ENCODE results near the gene KCNK7.

The KCNK7 gene

GRCh38 chr11:65588199-65589054, 7.2 kb downstream of the KCNK7 start:
- Histone ChIP-seq H3K36me3 (ENCODE audit: control insufficient read depth, insufficient read depth, low read length) (peaks cover 11% of the 10 kb centered on the region), H3K27me3 (ENCODE audit: control insufficient read depth, insufficient read depth, low read length) (no peaks in the 10 kb centered on the region), H3K4me3 (ENCODE audit: low read length) (no peak overlapping the region), H3K9ac (ENCODE audit: low read length) (no peak overlapping the region), H3K9me3 (ENCODE audit: control insufficient read depth, low read length) (no peaks in the 10 kb centered on the region), H3K4me1 (ENCODE audit: control insufficient read depth, insufficient read depth, low read length) (peaks cover 38% of the 10 kb centered on the region)

GRCh38 chr11:65586676-65587075, 8.9 kb downstream of the KCNK7 start:
- Histone ChIP-seq H3K4me1 (ENCODE audit: control insufficient read depth, insufficient read depth, low read length) (peaks cover 25% of the 10 kb centered on the region), H3K9ac (ENCODE audit: low read length) (no peak overlapping the region), H3K27me3 (ENCODE audit: control insufficient read depth, insufficient read depth, low read length) (no peaks in the 10 kb centered on the region), H3K9me3 (ENCODE audit: control insufficient read depth, low read length) (no peaks in the 10 kb centered on the region), H3K4me3 (ENCODE audit: low read length) (no peak overlapping the region), H3K36me3 (ENCODE audit: control insufficient read depth, insufficient read depth, low read length) (peaks cover 11% of the 10 kb centered on the region)

- Histone ChIP-seq H3K9ac (ENCODE audit: low read length) (no peak overlapping the region), H3K4me1 (ENCODE audit: control insufficient read depth, insufficient read depth, low read length) (peaks cover 21% of the 10 kb centered on the region), H3K9me3 (ENCODE audit: control insufficient read depth, low read length) (no peaks in the 10 kb centered on the region), H3K27me3 (ENCODE audit: control insufficient read depth, insufficient read depth, low read length) (no peaks in the 10 kb centered on the region), H3K36me3 (ENCODE audit: control insufficient read depth, insufficient read depth, low read length) (peaks cover 13% of the 10 kb centered on the region), H3K4me3 (ENCODE audit: low read length) (no peak overlapping the region)
These were observed 9.4 kb downstream of the KCNK7 start for GRCh38 chr11:65586247-65586630.

GRCh38 chr11:65585396-65586246, 10.0 kb downstream of the KCNK7 start:
- Histone ChIP-seq H3K9ac (ENCODE audit: low read length) (no peak overlapping the region), H3K36me3 (ENCODE audit: control insufficient read depth, insufficient read depth, low read length) (peaks cover 19% of the 10 kb centered on the region), H3K9me3 (ENCODE audit: control insufficient read depth, low read length) (no peaks in the 10 kb centered on the region), H3K27me3 (ENCODE audit: control insufficient read depth, insufficient read depth, low read length) (no peaks in the 10 kb centered on the region), H3K4me1 (ENCODE audit: control insufficient read depth, insufficient read depth, low read length) (peaks cover 23% of the 10 kb centered on the region), H3K4me3 (ENCODE audit: low read length) (no peak overlapping the region)

GRCh38 chr11:65584723-65585171, 10.9 kb downstream of the KCNK7 start:
- peaks cover 27% of the 10 kb centered on the region for H3K4me1 ChIP-seq (ENCODE audit: control insufficient read depth, insufficient read depth, low read length)
- no peak overlapping the region for H3K4me3 ChIP-seq (ENCODE audit: low read length)
- H3K9ac ChIP-seq (ENCODE audit: low read length), result no peak overlapping the region
- no peaks in the 10 kb centered on the region for H3K27me3 ChIP-seq (ENCODE audit: control insufficient read depth, insufficient read depth, low read length)
- H3K9me3 ChIP-seq (ENCODE audit: control insufficient read depth, low read length), result no peaks in the 10 kb centered on the region
- peaks cover 18% of the 10 kb centered on the region for H3K36me3 ChIP-seq (ENCODE audit: control insufficient read depth, insufficient read depth, low read length)

- no peaks in the 10 kb centered on the region for H3K27me3 ChIP-seq (ENCODE audit: control insufficient read depth, insufficient read depth, low read length)
- H3K9ac ChIP-seq (ENCODE audit: low read length), result no peak overlapping the region
- no peak overlapping the region for H3K4me3 ChIP-seq (ENCODE audit: low read length)
- no peaks in the 10 kb centered on the region for H3K9me3 ChIP-seq (ENCODE audit: control insufficient read depth, low read length)
- peaks cover 18% of the 10 kb centered on the region for H3K36me3 ChIP-seq (ENCODE audit: control insufficient read depth, insufficient read depth, low read length)
- H3K4me1 ChIP-seq (ENCODE audit: control insufficient read depth, insufficient read depth, low read length), result peaks cover 28% of the 10 kb centered on the region
These were observed 11.5 kb downstream of the KCNK7 start for GRCh38 chr11:65584106-65584505.

GRCh38 chr11:65583589-65583988, 12.0 kb downstream of the KCNK7 start:
- Histone ChIP-seq H3K9ac (ENCODE audit: low read length) (no peak overlapping the region), H3K4me3 (ENCODE audit: low read length) (no peak overlapping the region), H3K36me3 (ENCODE audit: control insufficient read depth, insufficient read depth, low read length) (peaks cover 18% of the 10 kb centered on the region), H3K9me3 (ENCODE audit: control insufficient read depth, low read length) (no peaks in the 10 kb centered on the region), H3K4me1 (ENCODE audit: control insufficient read depth, insufficient read depth, low read length) (peaks cover 30% of the 10 kb centered on the region), H3K27me3 (ENCODE audit: control insufficient read depth, insufficient read depth, low read length) (no peaks in the 10 kb centered on the region)

- H3K36me3 ChIP-seq (ENCODE audit: control insufficient read depth, insufficient read depth, low read length), result peaks cover 18% of the 10 kb centered on the region
- peaks cover 33% of the 10 kb centered on the region for H3K4me1 ChIP-seq (ENCODE audit: control insufficient read depth, insufficient read depth, low read length)
- H3K4me3 ChIP-seq (ENCODE audit: low read length), result no peak overlapping the region
- H3K9me3 ChIP-seq (ENCODE audit: control insufficient read depth, low read length), result no peaks in the 10 kb centered on the region
- no peak overlapping the region for H3K9ac ChIP-seq (ENCODE audit: low read length)
- H3K27me3 ChIP-seq (ENCODE audit: control insufficient read depth, insufficient read depth, low read length), result no peaks in the 10 kb centered on the region
These were observed 13.7 kb downstream of the KCNK7 start for GRCh38 chr11:65581928-65582327.

GRCh38 chr11:65580756-65581155, 14.8 kb downstream of the KCNK7 start:
- Histone ChIP-seq H3K4me1 (ENCODE audit: control insufficient read depth, insufficient read depth, low read length) (peaks cover 40% of the 10 kb centered on the region), H3K27me3 (ENCODE audit: control insufficient read depth, insufficient read depth, low read length) (no peaks in the 10 kb centered on the region), H3K4me3 (ENCODE audit: low read length) (no peak overlapping the region), H3K9ac (ENCODE audit: low read length) (no peak overlapping the region), H3K36me3 (ENCODE audit: control insufficient read depth, insufficient read depth, low read length) (peaks cover 18% of the 10 kb centered on the region), H3K9me3 (ENCODE audit: control insufficient read depth, low read length) (no peaks in the 10 kb centered on the region)

- H3K4me1 ChIP-seq (ENCODE audit: control insufficient read depth, insufficient read depth, low read length), result peaks cover 45% of the 10 kb centered on the region
- peaks cover 18% of the 10 kb centered on the region for H3K36me3 ChIP-seq (ENCODE audit: control insufficient read depth, insufficient read depth, low read length)
- no peaks in the 10 kb centered on the region for H3K27me3 ChIP-seq (ENCODE audit: control insufficient read depth, insufficient read depth, low read length)
These were observed 15.4 kb downstream of the KCNK7 start for GRCh38 chr11:65580031-65580692.

GRCh38 chr11:65579291-65579690, 16.3 kb downstream of the KCNK7 start:
- H3K4me1 ChIP-seq (ENCODE audit: control insufficient read depth, insufficient read depth, low read length), result peaks cover 51% of the 10 kb centered on the region
- H3K9ac ChIP-seq (ENCODE audit: low read length), result no peak overlapping the region
- H3K9me3 ChIP-seq (ENCODE audit: control insufficient read depth, low read length), result no peaks in the 10 kb centered on the region
- H3K27me3 ChIP-seq (ENCODE audit: control insufficient read depth, insufficient read depth, low read length), result no peaks in the 10 kb centered on the region
- H3K4me3 ChIP-seq (ENCODE audit: low read length), result no peak overlapping the region
- H3K36me3 ChIP-seq (ENCODE audit: control insufficient read depth, insufficient read depth, low read length), result peaks cover 18% of the 10 kb centered on the region

More at GRCh38 chr11:65580031-65580692, 15.4 kb downstream of the KCNK7 start:
- Histone ChIP-seq H3K9me3 (ENCODE audit: control insufficient read depth, low read length) (no peaks in the 10 kb centered on the region), H3K9ac (ENCODE audit: low read length) (no peak overlapping the region), H3K4me3 (ENCODE audit: low read length) (no peak overlapping the region)

Measured in mucosa of stomach (tissue), 1 donor.